BLaER1 treated with 17β-estradiol and CSF1 and Interleukin-3, amounts not matched to agents 10 nM and 100 nM (cell line): Measurements from ENCODE around the gene RETREG1.
"Not testable (repeated sequence)": the region's sequence is repeated elsewhere in the genome, so short reads cannot be mapped to it uniquely, and the experiment has no call there.

ENCODE experiments used
- H3K27ac ChIP-seq, 11 experiments: shearing (Covaris generic); formaldehyde crosslinking; 2 replicates each; pipeline ENCODE4 v1.8.1; 2022
- H3K27me3 ChIP-seq, 11 experiments: shearing (Covaris generic); formaldehyde crosslinking; 2 replicates each; pipeline ENCODE4 v1.8.1; 2022
- H3K36me3 ChIP-seq, 11 experiments: shearing (Covaris generic); formaldehyde crosslinking; 2 replicates each; pipeline ENCODE4 v1.8.1; 2022
- H3K4me1 ChIP-seq, 10 experiments: shearing (Covaris generic); formaldehyde crosslinking; 2 replicates each; pipeline ENCODE4 v1.8.1; 2022
- H3K4me2 ChIP-seq, 11 experiments: shearing (Covaris generic); formaldehyde crosslinking; 2 replicates each; pipeline ENCODE4 v1.8.1; 2022
- H3K4me3 ChIP-seq, 10 experiments: shearing (Covaris generic); formaldehyde crosslinking; 2 replicates each; pipeline ENCODE4 v1.8.1; 2022
- H3K9ac ChIP-seq, 11 experiments: shearing (Covaris generic); formaldehyde crosslinking; 2 replicates each; pipeline ENCODE4 v1.8.1; 2022
- H3K9me3 ChIP-seq, 11 experiments: shearing (Covaris generic); formaldehyde crosslinking; replicated peaks in 1 of 11; 2 replicates each; pipeline ENCODE4 v1.8.1; 2022
- H4K20me1 ChIP-seq, 11 experiments: shearing (Covaris generic); formaldehyde crosslinking; 2 replicates each; pipeline ENCODE4 v1.8.1; 2022
- Cebpa-rat ChIP-seq, 11 experiments: shearing (Covaris generic); IDR thresholded peaks; 2 replicates each; pipeline ENCODE4 v1.8.1; 2022

RETREG1 gene

DNA sequence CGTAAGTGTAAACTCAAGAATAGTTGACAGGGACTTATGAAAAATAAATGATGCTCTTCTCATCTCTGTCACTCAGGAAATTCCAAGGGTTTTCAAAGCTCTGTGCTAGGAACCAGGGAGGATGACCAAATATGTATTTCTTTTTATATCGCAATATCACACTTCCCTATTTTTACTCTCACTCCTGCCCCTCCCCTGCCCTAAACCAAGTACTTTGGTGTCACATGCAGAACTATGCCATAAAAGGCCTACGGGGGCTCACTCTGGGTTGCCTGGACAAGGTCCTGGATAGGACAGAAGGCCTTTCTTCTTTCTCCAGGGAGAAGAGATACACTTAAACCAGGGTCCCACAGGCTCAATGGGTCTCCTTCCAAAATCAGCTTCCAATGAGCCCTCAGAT is 8.3 kb upstream of the RETREG1 start:
- H3K4me2 ChIP-seq: peak overlapping the region; percentile 16 to 86 (median 69); a peak in 20 of 22 replicates
- no peaks in the 10 kb centered on the region for H4K20me1 ChIP-seq
- H3K27ac ChIP-seq: peak overlapping the region in 10 of 11 experiments; percentile 34 to 77 (median 72); a peak in 18 of 22 replicates
- H3K4me1 ChIP-seq: peaks cover 45 to 62% (median 60%) of the 10 kb centered on the region in 10 experiments
- peaks cover 0 to 10% (median 0%) of the 10 kb centered on the region in 11 experiments; a peak in 2 of 22 replicates for H3K9me3 ChIP-seq
- H3K27me3 ChIP-seq: no peaks in the 10 kb centered on the region
- H3K9ac ChIP-seq: peak overlapping the region in 2 of 11 experiments; percentile 9 to 37; a peak in 1 of 22 replicates
- no peaks in the 10 kb centered on the region for H3K36me3 ChIP-seq
- 0 out of 22 replicates have a peak, but pooled peaks of 1 of the 11 experiments have one; percentile 14 for TF ChIP-seq Cebpa-rat (IDR thresholded peaks at IDR 0.05)
- no peak overlapping the region for H3K4me3 ChIP-seq

DNA sequence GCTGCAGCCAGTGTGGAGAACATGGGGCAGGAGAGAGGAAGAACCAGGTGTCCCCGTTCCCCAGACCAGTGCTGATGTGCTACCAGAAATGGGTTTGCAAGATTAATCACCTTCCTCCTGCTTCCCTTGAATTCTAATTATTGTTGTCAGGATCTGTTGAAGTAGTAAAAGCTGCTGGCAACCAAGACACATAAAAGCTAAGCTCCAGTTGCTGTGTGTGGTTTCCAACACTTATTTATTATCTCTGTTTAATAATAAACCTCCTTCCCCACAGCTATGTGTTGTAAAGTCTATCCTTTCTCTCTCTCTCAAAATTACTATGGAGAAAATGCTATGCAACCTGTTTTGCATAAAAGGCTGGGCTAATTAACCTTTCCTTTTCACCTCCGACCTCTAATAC is 2.3 kb upstream of the RETREG1 start:
- Histone ChIP-seq H3K9ac (no peak overlapping the region), H3K27ac (no peak overlapping the region), H3K36me3 (no peaks in the 10 kb centered on the region; a peak in 1 of 22 replicates), H3K4me3 (no peak overlapping the region), H3K4me2 (peak overlapping the region in 6 of 11 experiments; percentile 97 to 99 (median 98); a peak in 8 of 22 replicates), H3K4me1 (peaks cover 30 to 48% (median 39%) of the 10 kb centered on the region in 10 experiments), H3K27me3 (peaks cover 0 to 33% (median 0%) of the 10 kb centered on the region in 11 experiments; a peak in 4 of 22 replicates), H4K20me1 (no peaks in the 10 kb centered on the region), H3K9me3 (peaks cover 0 to 10% (median 0%) of the 10 kb centered on the region in 11 experiments; a peak in 2 of 22 replicates)
- TF ChIP-seq Cebpa-rat (IDR thresholded peaks at IDR 0.05): no peak

DNA sequence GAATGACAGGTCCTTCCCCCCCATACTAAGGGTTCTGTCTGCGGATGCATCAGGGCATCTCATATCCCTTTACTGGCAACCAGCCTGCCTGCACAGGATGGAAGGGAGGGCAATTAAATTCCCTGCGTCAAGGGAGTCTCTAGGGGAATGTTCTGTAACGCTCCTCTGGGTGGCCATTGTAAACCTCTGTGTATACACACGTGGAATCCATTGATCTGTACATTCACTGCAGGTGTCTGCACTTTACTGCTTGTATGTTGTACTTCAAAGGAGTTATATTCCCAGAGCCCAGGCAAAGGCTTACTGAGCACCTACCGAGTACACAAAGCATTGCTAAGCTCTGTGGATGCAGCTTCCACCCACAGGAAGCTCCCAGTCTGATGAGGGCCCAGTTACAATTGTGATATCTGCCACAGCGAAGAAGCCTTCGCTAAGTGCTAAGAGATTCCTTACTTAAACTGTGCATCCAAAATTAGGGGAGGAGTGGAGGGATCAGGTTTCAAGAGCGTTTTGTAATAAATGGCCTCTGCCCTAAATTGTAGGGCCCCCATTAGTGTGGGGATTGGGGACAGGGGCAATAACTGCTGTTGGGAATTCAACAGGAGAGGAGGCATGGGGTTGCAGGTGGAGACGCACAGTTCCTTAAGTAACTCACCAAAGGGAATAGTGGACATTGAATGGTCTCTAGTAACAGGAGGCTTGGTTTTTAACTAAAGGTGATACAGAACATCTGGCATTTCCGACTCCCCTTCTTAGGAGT is 1.5 kb upstream of the RETREG1 start:
- peaks cover 0 to 33% (median 0%) of the 10 kb centered on the region in 11 experiments; a peak in 4 of 22 replicates for H3K27me3 ChIP-seq
- TF ChIP-seq Cebpa-rat (IDR thresholded peaks at IDR 0.05): no peak
- H4K20me1 ChIP-seq: no peaks in the 10 kb centered on the region
- H3K4me2 ChIP-seq: peak overlapping the region in 10 of 11 experiments; percentile 93 to 100 (median 98); a peak in 20 of 22 replicates
- H3K36me3 ChIP-seq: no peaks in the 10 kb centered on the region; a peak in 2 of 22 replicates
- peak overlapping the region in 3 of 10 experiments; percentile 85 to 93 (median 92); a peak in 1 of 20 replicates for H3K4me3 ChIP-seq
- peak overlapping the region in 6 of 11 experiments; percentile 81 to 93 (median 84); a peak in 10 of 22 replicates for H3K9ac ChIP-seq
- peaks cover 26 to 56% (median 46%) of the 10 kb centered on the region in 10 experiments for H3K4me1 ChIP-seq
- H3K9me3 ChIP-seq: peaks cover 0 to 10% (median 0%) of the 10 kb centered on the region in 11 experiments; a peak in 2 of 22 replicates
- peak overlapping the region in 8 of 11 experiments; percentile 78 to 90 (median 84); a peak in 14 of 22 replicates for H3K27ac ChIP-seq

DNA sequence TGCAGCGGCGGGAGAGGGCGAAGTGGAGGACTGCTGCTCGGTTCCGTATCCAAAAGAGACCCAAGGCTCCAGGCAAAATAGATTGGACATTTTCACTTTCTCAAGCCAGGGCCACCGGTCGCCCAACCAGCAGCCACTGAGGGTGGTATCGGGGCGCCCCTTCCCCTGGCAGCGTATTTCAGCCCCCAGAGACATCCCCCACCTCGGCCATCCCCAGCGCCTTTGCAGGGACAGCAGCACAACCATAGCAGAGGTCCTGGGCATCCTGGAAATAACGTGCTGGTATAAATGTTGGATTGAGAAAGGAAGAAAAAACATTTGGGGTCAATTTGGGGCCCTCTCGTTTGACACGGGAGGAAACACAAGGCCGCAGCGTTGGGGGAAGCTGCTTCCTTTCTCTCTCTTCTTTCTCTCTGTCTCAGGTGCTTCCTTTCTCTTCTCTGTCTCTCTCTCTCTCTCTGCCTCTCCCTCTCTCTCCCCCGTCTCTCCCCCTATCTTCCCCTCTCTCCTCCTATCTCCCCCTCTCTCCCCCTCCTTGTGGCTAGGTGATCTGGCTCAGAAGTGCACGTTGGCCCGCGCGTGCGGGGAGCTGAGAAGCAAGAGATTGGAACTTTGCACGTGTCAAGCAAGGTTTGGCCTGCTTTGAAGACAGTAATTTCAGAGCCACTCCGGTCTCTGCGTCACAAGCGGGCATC is 624 bp upstream of the RETREG1 start:
- TF ChIP-seq Cebpa-rat (IDR thresholded peaks at IDR 0.05): no peak
- Histone ChIP-seq H3K9ac (peak overlapping the region; percentile 72 to 93 (median 82)), H3K27ac (peak overlapping the region; percentile 4 to 90 (median 79); a peak in 21 of 22 replicates), H3K4me1 (peaks cover 30 to 65% (median 55%) of the 10 kb centered on the region in 10 experiments), H3K27me3 (peaks cover 0 to 33% (median 0%) of the 10 kb centered on the region in 11 experiments; a peak in 4 of 22 replicates), H3K4me3 (peak overlapping the region; percentile 78 to 93 (median 84)), H3K4me2 (peak overlapping the region; percentile 93 to 100 (median 98)), H3K36me3 (no peaks in the 10 kb centered on the region; a peak in 2 of 22 replicates), H3K9me3 (peaks cover 0 to 10% (median 0%) of the 10 kb centered on the region in 11 experiments; a peak in 2 of 22 replicates), H4K20me1 (no peaks in the 10 kb centered on the region; a peak in 1 of 22 replicates)

DNA sequence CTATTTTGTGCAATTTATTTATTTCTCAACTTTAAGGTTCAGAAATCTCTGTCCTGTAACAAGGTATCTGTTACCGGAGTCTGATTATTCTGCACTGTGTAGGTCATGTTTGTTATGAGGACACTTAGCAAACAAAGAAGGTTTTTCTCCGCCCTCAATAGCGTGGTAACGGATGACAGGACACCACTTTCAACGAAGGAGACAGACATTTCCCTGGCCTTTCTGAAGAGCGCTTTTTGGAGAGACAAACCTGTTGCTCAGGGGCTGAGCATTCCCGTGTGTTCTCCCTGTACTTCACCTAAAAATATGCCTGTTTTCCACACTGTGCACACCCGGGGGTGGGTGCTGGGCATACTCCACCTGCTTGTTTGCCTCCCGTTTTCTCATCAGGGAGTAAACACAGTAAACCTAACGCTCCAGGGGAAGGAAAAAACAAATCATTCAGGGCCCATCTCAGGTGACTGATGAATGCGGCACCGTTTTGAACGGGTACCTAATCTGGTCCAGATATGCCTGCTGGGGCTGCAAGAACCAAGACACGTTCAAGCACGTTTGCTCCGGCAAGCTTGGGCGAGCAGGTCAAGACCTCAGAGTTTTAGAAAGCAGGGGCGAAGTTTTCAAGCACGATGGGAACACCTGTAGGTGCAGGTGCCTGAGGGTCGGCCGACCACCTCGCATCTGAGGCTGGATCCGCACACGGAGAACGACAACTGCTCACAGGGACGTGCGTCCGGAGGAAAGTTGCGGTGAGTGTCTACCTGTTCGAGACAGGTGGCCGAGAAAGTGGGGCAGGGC is 859 bp downstream of the RETREG1 start:
- no peak for TF ChIP-seq Cebpa-rat (IDR thresholded peaks at IDR 0.05)
- Histone ChIP-seq H3K27ac (peak overlapping the region; percentile 4 to 90 (median 79); a peak in 21 of 22 replicates), H3K4me2 (peak overlapping the region; percentile 93 to 100 (median 98)), H3K36me3 (no peaks in the 10 kb centered on the region; a peak in 2 of 22 replicates), H3K4me1 (peaks cover 41 to 77% (median 67%) of the 10 kb centered on the region in 10 experiments), H3K9me3 (peaks cover 0 to 12% (median 3%) of the 10 kb centered on the region in 11 experiments; a peak in 7 of 22 replicates), H4K20me1 (no peaks in the 10 kb centered on the region; a peak in 1 of 22 replicates), H3K9ac (peak overlapping the region; percentile 72 to 93 (median 82)), H3K27me3 (peaks cover 0 to 33% (median 0%) of the 10 kb centered on the region in 11 experiments; a peak in 4 of 22 replicates), H3K4me3 (peak overlapping the region; percentile 78 to 93 (median 84))

DNA sequence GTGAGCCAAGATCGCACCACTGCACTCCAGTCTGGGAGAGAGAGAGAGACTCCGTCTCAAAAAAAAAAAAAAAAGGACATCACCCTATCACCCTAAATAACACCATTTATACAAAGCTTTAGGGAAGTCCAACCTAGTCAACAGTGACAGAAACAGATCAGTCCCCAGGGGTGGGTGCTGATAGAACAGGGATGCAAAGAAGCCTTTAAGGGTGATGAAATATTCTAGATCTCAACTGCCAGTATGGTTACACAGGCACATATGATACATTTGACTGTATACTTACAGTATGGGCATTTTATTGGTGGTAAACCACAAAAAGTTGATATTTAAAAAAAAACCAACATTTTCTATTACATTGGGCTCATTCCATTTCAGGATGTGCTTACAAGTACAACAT is 4.8 kb downstream of the RETREG1 start:
- H3K36me3 ChIP-seq: peaks cover 0 to 15% (median 0%) of the 10 kb centered on the region in 11 experiments; a peak in 3 of 22 replicates
- H3K4me1 ChIP-seq: peaks cover 31 to 61% (median 49%) of the 10 kb centered on the region in 10 experiments
- peak overlapping the region in 1 of 11 experiments; percentile 50; a peak in 2 of 22 replicates for H3K9ac ChIP-seq
- H3K27ac ChIP-seq: peak overlapping the region in 7 of 11 experiments; percentile 46 to 77 (median 61); a peak in 14 of 22 replicates
- H3K9me3 ChIP-seq: peaks cover 0 to 17% (median 9%) of the 10 kb centered on the region in 11 experiments; a peak in 7 of 22 replicates
- peak in 1 of 11 experiments; percentile 7; a peak in 2 of 22 replicates for TF ChIP-seq Cebpa-rat (IDR thresholded peaks at IDR 0.05)
- H3K4me2 ChIP-seq: peak overlapping the region in 10 of 11 experiments; percentile 10 to 98 (median 55); a peak in 19 of 22 replicates
- H4K20me1 ChIP-seq: peaks cover 0 to 5% (median 0%) of the 10 kb centered on the region in 11 experiments; a peak in 2 of 22 replicates
- peaks cover 0 to 15% (median 0%) of the 10 kb centered on the region in 11 experiments; a peak in 3 of 22 replicates for H3K27me3 ChIP-seq
- H3K4me3 ChIP-seq: no peak overlapping the region

DNA sequence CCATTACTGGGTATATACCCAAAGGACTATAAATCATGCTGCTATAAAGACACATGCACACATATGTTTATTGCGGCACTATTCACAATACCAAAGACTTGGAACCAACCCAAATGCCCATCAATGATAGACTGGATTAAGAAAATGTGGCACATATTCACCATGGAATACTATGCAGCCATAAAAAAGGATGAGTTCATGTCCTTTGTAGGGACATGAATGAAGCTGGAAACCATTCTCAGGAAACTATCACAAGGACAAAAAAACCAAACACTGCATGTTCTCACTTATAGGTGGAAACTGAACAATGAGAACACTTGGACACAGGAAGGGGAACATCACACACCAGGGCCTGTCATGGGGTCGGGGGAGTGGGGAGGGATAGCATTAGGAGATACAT is 5.9 kb downstream of the RETREG1 start:
- H3K36me3 ChIP-seq: peaks cover 0 to 26% (median 10%) of the 10 kb centered on the region in 11 experiments; a peak in 9 of 22 replicates
- not testable (repeated sequence) for H3K27ac ChIP-seq, H3K4me2 ChIP-seq, H3K9ac ChIP-seq, H3K4me3 ChIP-seq, H3K27me3 ChIP-seq
- H4K20me1 ChIP-seq: peaks cover 0 to 15% (median 0%) of the 10 kb centered on the region in 11 experiments; a peak in 4 of 22 replicates
- H3K9me3 ChIP-seq: peaks cover 0 to 25% (median 9%) of the 10 kb centered on the region in 11 experiments; a peak in 10 of 22 replicates
- peaks cover 26 to 57% (median 44%) of the 10 kb centered on the region in 10 experiments for H3K4me1 ChIP-seq
